ENCODE results near the gene SREBF2. TPM values are rescaled to one million over a fixed set of nuclear protein-coding genes. Genes with fewer than 3 reads are reported as not detected.

Gene SREBF2
- total RNA-seq, 1 experiment from 2014 or later: 40.0 TPM

- H3K9me3 ChIP-seq (ENCODE audit: low read length): no peaks in the 10 kb centered on the region
- BruUV-seq (replicated peaks): no TSS peak
- CTCF ChIA-PET: no interaction called here
- H4K20me1 ChIP-seq (ENCODE audit: low read length): no peaks in the 10 kb centered on the region
- H3K27me3 ChIP-seq (ENCODE audit: low read length): no peaks in the 10 kb centered on the region
- ATAC-seq (no peak), DNase-seq (no peak)
- no peak overlapping the region for H3K4me3 ChIP-seq (ENCODE audit: low read length)
- H3K4me2 ChIP-seq (ENCODE audit: low read length): no peak overlapping the region
- no peaks in the 10 kb centered on the region for H3F3A ChIP-seq (ENCODE audit: low read length, unreplicated experiment)
- intact Hi-C loops (cut with micrococcal nuclease): no loop called here
- no peaks in the 10 kb centered on the region for H3K4me1 ChIP-seq (ENCODE audit: insufficient read depth, low read length)
- POLR2A ChIA-PET (ENCODE audit: unreplicated experiment): no interaction called here
- H3K79me2 ChIP-seq (ENCODE audit: low read length): no peaks in the 10 kb centered on the region
- H3K9ac ChIP-seq (ENCODE audit: low read length): no peak overlapping the region
- H3K36me3 ChIP-seq (ENCODE audit: low read depth, low read length): peaks cover 42% of the 10 kb centered on the region
- no peaks in the 10 kb centered on the region for H3K9me2 ChIP-seq (replicated peaks; ENCODE audit: low read length)
- no peak overlapping the region for H3K27ac ChIP-seq (ENCODE audit: low read length)
- no peak overlapping the region for H2AFZ ChIP-seq (ENCODE audit: low read length)
- no peak for TF ChIP-seq EZH2phosphoT487 (IDR thresholded peaks at IDR 0.05; ENCODE audit: borderline replicate concordance, low read length)
- no peak for TF ChIP-seq EZH2 (IDR thresholded peaks at IDR 0.05; ENCODE audit: low read length, unreplicated experiment)
- TF ChIP-seq, protein P1, sequence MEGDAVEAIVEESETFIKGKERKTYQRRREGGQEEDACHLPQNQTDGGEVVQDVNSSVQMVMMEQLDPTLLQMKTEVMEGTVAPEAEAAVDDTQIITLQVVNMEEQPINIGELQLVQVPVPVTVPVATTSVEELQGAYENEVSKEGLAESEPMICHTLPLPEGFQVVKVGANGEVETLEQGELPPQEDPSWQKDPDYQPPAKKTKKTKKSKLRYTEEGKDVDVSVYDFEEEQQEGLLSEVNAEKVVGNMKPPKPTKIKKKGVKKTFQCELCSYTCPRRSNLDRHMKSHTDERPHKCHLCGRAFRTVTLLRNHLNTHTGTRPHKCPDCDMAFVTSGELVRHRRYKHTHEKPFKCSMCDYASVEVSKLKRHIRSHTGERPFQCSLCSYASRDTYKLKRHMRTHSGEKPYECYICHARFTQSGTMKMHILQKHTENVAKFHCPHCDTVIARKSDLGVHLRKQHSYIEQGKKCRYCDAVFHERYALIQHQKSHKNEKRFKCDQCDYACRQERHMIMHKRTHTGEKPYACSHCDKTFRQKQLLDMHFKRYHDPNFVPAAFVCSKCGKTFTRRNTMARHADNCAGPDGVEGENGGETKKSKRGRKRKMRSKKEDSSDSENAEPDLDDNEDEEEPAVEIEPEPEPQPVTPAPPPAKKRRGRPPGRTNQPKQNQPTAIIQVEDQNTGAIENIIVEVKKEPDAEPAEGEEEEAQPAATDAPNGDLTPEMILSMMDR (conservative IDR thresholded peaks at IDR 0.05; ENCODE audit: low read depth, low read length): no peak
Observed at GRCh38 chr22:41876275-41876674, 43.4 kb downstream of the SREBF2 start.

DNA sequence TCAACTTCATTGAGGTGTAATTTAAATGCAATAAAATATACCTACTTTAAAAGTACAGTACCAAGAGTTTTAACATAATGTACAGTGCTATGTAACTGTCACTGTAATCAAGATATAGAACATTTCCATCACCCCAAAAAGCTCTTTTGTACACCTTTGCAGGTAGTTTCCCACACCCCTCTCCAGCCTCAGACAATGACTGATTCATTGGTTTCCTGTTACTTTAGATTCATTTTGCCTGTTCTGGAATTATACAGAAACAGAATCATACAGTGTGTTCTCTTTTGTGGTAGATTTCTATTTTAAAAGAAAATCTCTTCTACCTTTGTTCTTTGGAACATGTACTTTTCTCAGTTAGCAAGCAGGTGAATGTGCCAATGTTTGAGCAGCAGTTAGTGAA is 43.8 kb downstream of the SREBF2 start:
- Histone ChIP-seq H3K79me2 (ENCODE audit: low read length) (no peaks in the 10 kb centered on the region), H3K36me3 (ENCODE audit: low read depth, low read length) (peaks cover 41% of the 10 kb centered on the region), H2AFZ (ENCODE audit: low read length) (no peak overlapping the region), H3K9me3 (ENCODE audit: low read length) (no peaks in the 10 kb centered on the region), H3K9me2 (replicated peaks; ENCODE audit: low read length) (no peaks in the 10 kb centered on the region), H3K27me3 (ENCODE audit: low read length) (no peaks in the 10 kb centered on the region), H3K27ac (ENCODE audit: low read length) (no peak overlapping the region), H3K4me1 (ENCODE audit: insufficient read depth, low read length) (no peaks in the 10 kb centered on the region), H3K4me3 (ENCODE audit: low read length) (no peak overlapping the region), H4K20me1 (ENCODE audit: low read length) (no peaks in the 10 kb centered on the region), H3K4me2 (ENCODE audit: low read length) (no peak overlapping the region), H3K9ac (ENCODE audit: low read length) (no peak overlapping the region), H3F3A (ENCODE audit: low read length, unreplicated experiment) (no peaks in the 10 kb centered on the region)
- intact Hi-C loops (cut with micrococcal nuclease): no loop called here
- BruUV-seq (replicated peaks): no TSS peak
- TF ChIP-seq EZH2 (IDR thresholded peaks at IDR 0.05; ENCODE audit: low read length, unreplicated experiment) (no peak), EZH2phosphoT487 (IDR thresholded peaks at IDR 0.05; ENCODE audit: borderline replicate concordance, low read length) (no peak)
- TF ChIP-seq, protein P1 (conservative IDR thresholded peaks at IDR 0.05; ENCODE audit: low read depth, low read length): no peak
- CTCF ChIA-PET: no interaction called here
- no peak for DNase-seq
- ATAC-seq: no peak
- POLR2A ChIA-PET (ENCODE audit: unreplicated experiment): no interaction called here

DNA sequence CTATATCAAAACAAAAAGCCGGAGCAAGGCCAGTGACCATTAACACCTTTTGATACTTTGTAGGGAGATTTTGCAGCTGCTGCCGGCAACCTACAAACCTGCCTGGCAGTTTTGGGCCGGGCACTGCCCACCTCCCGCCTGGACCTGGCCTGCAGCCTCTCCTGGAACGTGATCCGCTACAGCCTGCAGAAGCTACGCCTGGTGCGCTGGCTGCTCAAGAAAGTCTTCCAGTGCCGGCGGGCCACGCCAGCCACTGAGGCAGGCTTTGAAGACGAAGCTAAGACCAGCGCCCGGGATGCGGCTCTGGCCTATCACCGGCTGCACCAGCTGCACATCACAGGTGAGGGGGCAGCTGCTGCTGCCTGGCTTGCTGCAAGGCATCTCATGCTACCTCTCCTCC is 47.7 kb downstream of the SREBF2 start:
- ChIA-PET CTCF (no interaction called here), POLR2A (ENCODE audit: unreplicated experiment) (interaction anchor here (0.6 kb wide), 1 partner anchor 1922 kb away, joined by 3 read pairs; no protein-coding TSS in a partner anchor)
- DNase-seq (no peak), ATAC-seq (no peak)
- H3K27ac ChIP-seq (ENCODE audit: low read length): no peak overlapping the region
- H2AFZ ChIP-seq (ENCODE audit: low read length): no peak overlapping the region
- peaks cover 43% of the 10 kb centered on the region for H3K36me3 ChIP-seq (ENCODE audit: low read depth, low read length)
- no peaks in the 10 kb centered on the region for H3K4me1 ChIP-seq (ENCODE audit: insufficient read depth, low read length)
- no peaks in the 10 kb centered on the region for H3F3A ChIP-seq (ENCODE audit: low read length, unreplicated experiment)
- no peak overlapping the region for H3K4me2 ChIP-seq (ENCODE audit: low read length)
- no peaks in the 10 kb centered on the region for H3K9me3 ChIP-seq (ENCODE audit: low read length)
- no peaks in the 10 kb centered on the region for H4K20me1 ChIP-seq (ENCODE audit: low read length)
- no peak overlapping the region for H3K4me3 ChIP-seq (ENCODE audit: low read length)
- intact Hi-C loops (cut with micrococcal nuclease): no loop called here
- H3K27me3 ChIP-seq (ENCODE audit: low read length): no peaks in the 10 kb centered on the region
- TF ChIP-seq EZH2 (IDR thresholded peaks at IDR 0.05; ENCODE audit: low read length, unreplicated experiment) (no peak), EZH2phosphoT487 (IDR thresholded peaks at IDR 0.05; ENCODE audit: borderline replicate concordance, low read length) (no peak)
- TF ChIP-seq, protein P1 (conservative IDR thresholded peaks at IDR 0.05; ENCODE audit: low read depth, low read length): no peak
- H3K9me2 ChIP-seq (replicated peaks; ENCODE audit: low read length): no peaks in the 10 kb centered on the region
- no peak overlapping the region for H3K9ac ChIP-seq (ENCODE audit: low read length)
- BruUV-seq (replicated peaks): no TSS peak
- no peaks in the 10 kb centered on the region for H3K79me2 ChIP-seq (ENCODE audit: low read length)

Data from PC-3 (cell line).